Peyer's patch (tissue), 4 donors: ENCODE data around the gene DEPDC1. TPM values are rescaled to one million over a fixed set of nuclear protein-coding genes. Genes with fewer than 3 reads are reported as not detected.

Experiments
- DNase-seq, 3 donors: peaks; one replicate each; pipeline ENCODE4 v3.0.0-alpha.2; 2017 to 2019
- H3K27ac ChIP-seq, 4 donors: fragments of 200-600 bp; sonication (generic); one replicate each; pipeline ENCODE4 v1.5.1; 2016 to 2019
- H3K27me3 ChIP-seq, 2 donors: fragments of 200-600 bp; sonication (generic); one replicate each; pipeline ENCODE4 v1.5.1; 2019
- H3K36me3 ChIP-seq, 3 donors: fragments of 200-600 bp; sonication (generic); one replicate each; pipeline ENCODE4 v1.5.1; 2016 to 2019
- H3K4me1 ChIP-seq, 4 donors: fragments of 200-600 bp; sonication (generic); one replicate each; pipeline ENCODE4 v1.5.1; 2016 to 2019
- H3K4me3 ChIP-seq, 4 donors: fragments of 200-600 bp; sonication (generic); 1 replicate in 3 of 4; 2 replicates in 1 of 4; pipeline ENCODE4 v1.5.1; 2016 to 2019; ENCODE audit warnings: mild to moderate bottlenecking in 1 of 4
- H3K9me3 ChIP-seq, 4 donors: fragments of 200-600 bp; sonication (generic); one replicate each; pipeline ENCODE4 v1.5.1; 2016 to 2019; ENCODE audit warnings: mild to moderate bottlenecking in 1 of 4
- POLR2A ChIP-seq, 2 donors: fragments of 450-650 bp; IDR thresholded peaks; one replicate each; pipeline ENCODE4 v1.5.1; 2017; ENCODE audit warnings: antibody characterized with exemption in 2 of 2, mild to moderate bottlenecking in 2 of 2, moderate library complexity in 2 of 2
- total RNA-seq, 4 donors: library from RNA; depleted of rRNA; stranded (reverse); fragments of >200 nt; gene quantifications; one replicate each; pipeline ENCODE4 v1.1.0, GENCODE V29; 2016
- TF ChIP-seq, protein P1 (sequence below), 6 experiments: fragments of 450-650 bp in 4 of 6; fragments of 200-600 bp in 2 of 6; sonication (generic) in 1 of 6; IDR thresholded peaks; one replicate each; pipeline ENCODE4 v1.5.1; 2017 to 2019; ENCODE audit warnings: antibody characterized with exemption in 6 of 6, mild to moderate bottlenecking in 3 of 6, moderate library complexity in 1 of 6

Gene DEPDC1
- total RNA-seq, 4 donors from 2014 or later = 1.1 to 9.1 (median 2.0) TPM

DNA sequence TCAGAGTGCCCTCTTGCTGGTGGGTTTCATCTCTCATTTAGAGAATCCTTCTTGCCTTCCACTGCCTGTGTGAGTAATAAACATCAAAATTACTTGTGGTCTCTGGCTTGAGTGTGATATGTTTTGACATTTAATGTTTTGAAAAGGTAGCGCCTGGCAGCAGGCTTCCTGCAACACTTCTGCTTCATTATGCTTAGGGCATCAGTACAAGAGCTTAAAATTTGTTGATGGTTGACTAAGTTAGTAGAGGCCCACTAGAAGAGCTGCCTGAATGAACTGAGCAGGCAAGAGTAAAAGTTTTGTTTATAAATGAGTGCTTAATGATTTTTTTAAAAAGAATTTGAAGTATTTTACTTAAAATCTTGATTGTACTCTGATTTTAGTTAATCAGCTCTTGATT, 40.7 kb downstream of the DEPDC1 start:
- no peak for DNase-seq
- Histone ChIP-seq H3K27me3 (no peaks in the 10 kb centered on the region), H3K4me3 (no peak overlapping the region), H3K4me1 (no peaks in the 10 kb centered on the region), H3K27ac (no peak overlapping the region), H3K36me3 (no peaks in the 10 kb centered on the region), H3K9me3 (no peaks in the 10 kb centered on the region)
- TF ChIP-seq, protein P1, sequence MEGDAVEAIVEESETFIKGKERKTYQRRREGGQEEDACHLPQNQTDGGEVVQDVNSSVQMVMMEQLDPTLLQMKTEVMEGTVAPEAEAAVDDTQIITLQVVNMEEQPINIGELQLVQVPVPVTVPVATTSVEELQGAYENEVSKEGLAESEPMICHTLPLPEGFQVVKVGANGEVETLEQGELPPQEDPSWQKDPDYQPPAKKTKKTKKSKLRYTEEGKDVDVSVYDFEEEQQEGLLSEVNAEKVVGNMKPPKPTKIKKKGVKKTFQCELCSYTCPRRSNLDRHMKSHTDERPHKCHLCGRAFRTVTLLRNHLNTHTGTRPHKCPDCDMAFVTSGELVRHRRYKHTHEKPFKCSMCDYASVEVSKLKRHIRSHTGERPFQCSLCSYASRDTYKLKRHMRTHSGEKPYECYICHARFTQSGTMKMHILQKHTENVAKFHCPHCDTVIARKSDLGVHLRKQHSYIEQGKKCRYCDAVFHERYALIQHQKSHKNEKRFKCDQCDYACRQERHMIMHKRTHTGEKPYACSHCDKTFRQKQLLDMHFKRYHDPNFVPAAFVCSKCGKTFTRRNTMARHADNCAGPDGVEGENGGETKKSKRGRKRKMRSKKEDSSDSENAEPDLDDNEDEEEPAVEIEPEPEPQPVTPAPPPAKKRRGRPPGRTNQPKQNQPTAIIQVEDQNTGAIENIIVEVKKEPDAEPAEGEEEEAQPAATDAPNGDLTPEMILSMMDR (IDR thresholded peaks at IDR 0.05) = no peak
- TF ChIP-seq POLR2A (IDR thresholded peaks at IDR 0.05) = no peak

DNA sequence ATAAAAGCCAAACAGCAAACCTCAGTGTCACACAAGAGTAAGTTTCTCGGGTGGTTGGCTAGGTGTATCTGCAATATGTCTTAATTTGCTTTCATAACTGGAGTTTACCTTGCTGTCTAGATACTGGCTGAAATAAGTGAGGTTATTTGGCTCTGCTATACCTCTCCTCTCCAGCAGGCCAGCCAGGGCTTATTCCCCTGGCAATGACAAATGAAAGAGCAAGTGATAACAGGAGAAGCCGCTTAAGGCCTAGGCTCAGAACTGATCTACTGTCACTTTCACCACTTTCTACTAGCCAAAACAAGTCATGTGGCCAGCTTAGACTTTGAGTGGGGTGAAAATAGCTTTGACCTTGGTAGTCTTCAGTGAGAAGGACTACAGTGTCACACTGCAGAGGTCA, 42.3 kb downstream of the DEPDC1 start:
- H3K27ac ChIP-seq = no peak overlapping the region
- no peak for DNase-seq
- H3K4me1 ChIP-seq = no peaks in the 10 kb centered on the region
- no peak overlapping the region for H3K4me3 ChIP-seq
- no peak for TF ChIP-seq POLR2A (IDR thresholded peaks at IDR 0.05)
- TF ChIP-seq, protein P1 (IDR thresholded peaks at IDR 0.05) = no peak
- no peaks in the 10 kb centered on the region for H3K36me3 ChIP-seq
- no peaks in the 10 kb centered on the region for H3K27me3 ChIP-seq
- H3K9me3 ChIP-seq = no peaks in the 10 kb centered on the region

DNA sequence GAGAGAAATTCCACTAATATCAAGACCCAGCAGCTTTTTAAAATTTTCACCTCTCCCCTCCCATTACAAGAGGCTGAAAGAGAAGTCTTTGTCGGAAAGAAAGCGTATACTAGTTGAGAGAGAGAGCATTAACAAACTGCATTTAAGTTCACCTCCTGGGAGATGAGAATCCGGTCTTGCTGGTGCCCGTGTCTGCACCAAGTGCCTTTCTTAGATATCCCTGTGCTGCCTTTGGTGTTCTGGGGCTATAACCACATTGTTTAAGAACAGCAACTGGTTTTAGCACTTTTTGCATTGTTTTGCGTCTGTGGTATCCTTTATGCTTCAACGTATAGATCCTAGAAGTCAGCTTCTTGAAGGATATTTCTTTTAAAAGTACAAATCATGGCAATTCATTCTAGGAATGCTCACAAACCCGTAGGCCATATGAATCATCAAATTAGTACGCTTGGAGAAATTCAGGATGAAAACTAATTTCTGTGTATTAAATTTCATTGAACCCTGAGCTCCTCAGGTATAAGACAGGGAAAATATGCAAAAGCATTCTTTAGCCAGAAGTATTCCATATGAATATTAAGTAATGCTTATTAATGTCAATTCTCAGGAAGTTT, 43.7 kb downstream of the DEPDC1 start:
- Histone ChIP-seq H3K9me3 (no peaks in the 10 kb centered on the region), H3K27ac (no peak overlapping the region), H3K4me1 (no peaks in the 10 kb centered on the region), H3K36me3 (no peaks in the 10 kb centered on the region), H3K27me3 (no peaks in the 10 kb centered on the region), H3K4me3 (no peak overlapping the region)
- DNase-seq = no peak
- TF ChIP-seq, protein P1 (IDR thresholded peaks at IDR 0.05) = no peak
- no peak for TF ChIP-seq POLR2A (IDR thresholded peaks at IDR 0.05)

DNA sequence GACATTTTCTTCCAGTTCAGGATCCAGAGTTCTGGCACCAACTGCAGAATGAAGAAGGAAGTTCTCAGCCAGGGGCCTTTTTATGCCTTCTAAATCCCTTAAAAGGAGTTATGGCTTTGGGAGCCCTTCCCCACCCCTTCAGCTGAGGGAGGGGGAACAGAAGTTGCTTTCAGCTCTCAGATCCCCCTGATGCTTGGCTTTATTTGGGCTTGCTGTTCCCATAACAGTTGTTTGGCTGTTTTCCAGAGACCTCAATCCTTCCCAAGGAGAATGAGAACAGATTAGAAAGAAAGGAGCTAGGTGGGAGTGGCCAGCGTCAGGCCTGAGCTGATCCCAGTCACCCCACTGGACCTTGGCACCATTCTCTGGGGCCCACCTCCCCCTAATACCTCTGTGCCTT, 47.0 kb downstream of the DEPDC1 start, which contains the start of gene RPE65:
RPE65 (minus strand) TSS at position 54 of the 400 bp plus-strand sequence; CDS start at position 5, 49 bp downstream.
- DNase-seq = no peak

DNA sequence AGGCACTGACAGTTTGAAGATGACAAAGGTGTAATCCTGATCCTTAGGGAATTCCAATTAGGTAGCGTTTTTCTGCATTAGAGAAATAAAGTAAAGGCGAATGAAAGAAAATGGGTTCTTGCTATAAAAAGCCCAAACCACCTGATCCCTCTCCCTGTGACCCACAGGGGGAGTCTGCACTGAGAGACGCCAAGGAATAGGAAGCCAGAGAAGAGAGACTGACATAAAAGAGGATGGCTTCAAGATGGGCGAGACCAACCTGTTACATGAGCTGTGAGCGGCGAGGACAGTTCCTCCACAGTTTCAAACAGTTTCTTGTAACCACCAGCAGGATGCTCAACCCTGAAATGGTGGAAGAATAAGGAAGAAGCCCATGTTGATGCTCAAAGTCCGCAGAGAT, 48.5 kb downstream of the DEPDC1 start:
- no peaks in the 10 kb centered on the region for H3K36me3 ChIP-seq
- no peak overlapping the region for H3K27ac ChIP-seq
- no peaks in the 10 kb centered on the region for H3K9me3 ChIP-seq
- no peaks in the 10 kb centered on the region for H3K4me1 ChIP-seq
- DNase-seq = no peak
- no peak for TF ChIP-seq POLR2A (IDR thresholded peaks at IDR 0.05)
- TF ChIP-seq, protein P1 (IDR thresholded peaks at IDR 0.05) = no peak
- H3K27me3 ChIP-seq = no peaks in the 10 kb centered on the region
- H3K4me3 ChIP-seq = no peak overlapping the region

More for the DNA sequence above, 47.0 kb downstream of the DEPDC1 start, which contains the start of gene RPE65:
- TF ChIP-seq, protein P1 (IDR thresholded peaks at IDR 0.05) = no peak
- TF ChIP-seq POLR2A (IDR thresholded peaks at IDR 0.05) = no peak
- Histone ChIP-seq H3K9me3 (no peaks in the 10 kb centered on the region), H3K4me3 (no peak within 1 kb of the TSS), H3K36me3 (no peaks in the 10 kb centered on the region), H3K27me3 (no peaks in the 10 kb centered on the region), H3K27ac (no peak within 1 kb of the TSS), H3K4me1 (no peaks in the 10 kb centered on the region)
